GM12878 (cell line): ENCODE data around the gene RAB44. TPM values are rescaled to one million over a fixed set of nuclear protein-coding genes. Genes with fewer than 3 reads are reported as not detected.

Source experiments
- BCL3 ChIP-seq: IDR thresholded peaks from 2 replicates; pipeline ENCODE4 v1.6.1; 2011; ENCODE audit warnings: borderline replicate concordance, low read depth, mild to moderate bottlenecking, moderate library complexity, low read length; ENCODE audit not compliant: insufficient read depth, poor library complexity, severe bottlenecking
- E2F4 ChIP-seq: IDR thresholded peaks from 2 replicates; pipeline ENCODE4 v1.6.1; 2012; ENCODE audit warnings: low read depth, low read length, improper control_type of control experiment
- NBN ChIP-seq: fragments of 450-650 bp; IDR thresholded peaks from 2 replicates; pipeline ENCODE4 v1.6.1; 2016
- POLR2AphosphoS2 ChIP-seq: IDR thresholded peaks from 2 replicates; pipeline ENCODE4 v1.6.1; 2011; ENCODE audit warnings: low read depth, mild to moderate bottlenecking, low read length, improper control_type of control experiment, moderate library complexity
- POLR2AphosphoS5 ChIP-seq: IDR thresholded peaks from 2 replicates; pipeline ENCODE4 v1.6.1; 2011; ENCODE audit warnings: mild to moderate bottlenecking, low read length, inconsistent platforms
- RAD21 ChIP-seq: IDR thresholded peaks from 2 replicates; pipeline ENCODE4 v1.6.1; 2011; ENCODE audit warnings: mild to moderate bottlenecking, low read depth, low read length, moderate library complexity; ENCODE audit not compliant: insufficient read depth
- TAF1 ChIP-seq: IDR thresholded peaks from 2 replicates; pipeline ENCODE4 v1.6.1; 2011; ENCODE audit warnings: mild to moderate bottlenecking, low read depth, low read length, borderline replicate concordance
- polyA plus RNA-seq, 11 experiments: library from polyadenylated mRNA; depleted of rRNA in 4 of 11; unstranded in 6 of 11; stranded (reverse) in 5 of 11; fragments of >200 nt; fragmentation: Nextera tagmentation in 4 of 11; fragmentation: Illumina TruSeq in 1 of 11; extraction: Ambion mirVana in 4 of 11; extraction: Trizol in 1 of 11; gene quantifications; 1 replicate in 1 of 11; 2 replicates in 10 of 11; pipeline versions ENCODE4 v1.2.1 to v1.2.3, GENCODE V29; 2011 to 2016; ENCODE audit warnings: inconsistent platforms in 2 of 11, missing spikeins in 2 of 11, low read depth in 1 of 11
- total RNA-seq, 4 experiments: library from RNA; depleted of rRNA in 3 of 4; stranded (reverse); fragments of >200 nt in 3 of 4; fragmentation: Illumina TruSeq in 1 of 4; extraction: Trizol in 1 of 4; gene quantifications; 2 replicates each; pipeline versions ENCODE4 v1.2.1 to v1.2.3, GENCODE V29; 2013 to 2021

RAB44 gene
- total and polyA plus RNA-seq, 10 of the 15 experiments (the other 5 are each of a cell fraction or from before 2014, with no cell fraction given): 0.01 to 0.08 (median 0.05) TPM; not detected in 2

- TF ChIP-seq POLR2AphosphoS2 (peak; percentile 99), POLR2AphosphoS5 (peak; percentile 99), BCL3 (peak; percentile 66), NBN (0 out of 2 replicates have a peak, but pooled peaks have one; percentile 56), TAF1 (peak; percentile 89), RAD21 (no peak), E2F4 (0 out of 2 replicates have a peak, but pooled peaks have one; percentile 8)
- TF ChIP-seq, all 136 proteins: peak for 48
Measured at GRCh38 chr6:36678488-36679042, 19.1 kb upstream of the RAB44 start, which contains the start of gene CDKN1A (continued).
